ENCODE results near the gene ALDH16A1. TPM values are rescaled to one million over a fixed set of nuclear protein-coding genes. Genes with fewer than 3 reads are reported as not detected.

The ALDH16A1 gene
- total RNA-seq, 4 donors from 2014 or later = 33.9 to 70.5 (median 63.5) TPM

GRCh38 chr19:49502866-49503581 lies 50.0 kb downstream of the ALDH16A1 start:
- peak in 1 of 2 donors; percentile 30 for TF ChIP-seq EP300 (IDR thresholded peaks at IDR 0.05)
- peak; percentile 41 to 90 (median 61) for TF ChIP-seq CTCF (IDR thresholded peaks at IDR 0.05)
- no peak for TF ChIP-seq POLR2A (IDR thresholded peaks at IDR 0.05)
- Histone ChIP-seq H3K27ac (peak overlapping the region in 1 of 4 donors; percentile 55), H3K27me3 (no peaks in the 10 kb centered on the region), H3K4me3 (no peak overlapping the region), H3K9me3 (no peaks in the 10 kb centered on the region), H3K36me3 (peaks cover under 1 to 26% (median 21%) of the 10 kb centered on the region in 3 donors), H3K4me1 (peaks cover 1 to 51% (median 13%) of the 10 kb centered on the region in 4 donors)
- DNase-seq (ENCODE audit: low spot score in 2 of 2) = peak; percentile 32 to 48
- 39 to 45% methylated on average over 13 to 14 of the region's 14 CpGs for WGBS, 2 donors

- DNase-seq (ENCODE audit: low spot score in 2 of 2) = no peak
- H3K27ac ChIP-seq = peak overlapping the region in 1 of 4 donors; percentile 55
- H3K4me3 ChIP-seq = no peak overlapping the region
- H3K9me3 ChIP-seq = no peaks in the 10 kb centered on the region
- H3K36me3 ChIP-seq = peaks cover 0 to 20% (median 15%) of the 10 kb centered on the region in 3 donors
- H3K27me3 ChIP-seq = no peaks in the 10 kb centered on the region
- TF ChIP-seq CTCF (IDR thresholded peaks at IDR 0.05) (no peak), EP300 (IDR thresholded peaks at IDR 0.05) (no peak), POLR2A (IDR thresholded peaks at IDR 0.05) (no peak)
- WGBS, 2 donors = 79 to 82% methylated on average over 9 of the region's 9 CpGs
- peaks cover 0 to 46% (median 7%) of the 10 kb centered on the region in 4 donors for H3K4me1 ChIP-seq
Observed at GRCh38 chr19:49503582-49503962, 50.5 kb downstream of the ALDH16A1 start.

- peak in 1 of 2 donors; percentile 59 for DNase-seq (ENCODE audit: low spot score in 2 of 2)
- Histone ChIP-seq H3K4me1 (peaks cover 0 to 23% (median 7%) of the 10 kb centered on the region in 4 donors), H3K27me3 (no peaks in the 10 kb centered on the region), H3K9me3 (no peaks in the 10 kb centered on the region), H3K27ac (no peak overlapping the region), H3K36me3 (no peaks in the 10 kb centered on the region), H3K4me3 (no peak overlapping the region)
- WGBS, 2 donors = 32 to 40% methylated on average over 8 of the region's 8 CpGs
- peak; percentile 65 to 69 (median 66) for TF ChIP-seq CTCF (IDR thresholded peaks at IDR 0.05)
- no peak for TF ChIP-seq POLR2A (IDR thresholded peaks at IDR 0.05)
- no peak for TF ChIP-seq EP300 (IDR thresholded peaks at IDR 0.05)
Observed at GRCh38 chr19:49506575-49507105, 53.6 kb downstream of the ALDH16A1 start.

GRCh38 chr19:49507803-49508494 lies 54.9 kb downstream of the ALDH16A1 start:
- 76 to 77% methylated on average over 12 of the region's 12 CpGs for WGBS, 2 donors
- H3K27ac ChIP-seq = no peak overlapping the region
- no peaks in the 10 kb centered on the region for H3K27me3 ChIP-seq
- H3K4me1 ChIP-seq = peaks cover 0 to 27% (median 14%) of the 10 kb centered on the region in 4 donors
- no peak for TF ChIP-seq POLR2A (IDR thresholded peaks at IDR 0.05)
- no peaks in the 10 kb centered on the region for H3K36me3 ChIP-seq
- H3K9me3 ChIP-seq = no peaks in the 10 kb centered on the region
- DNase-seq (ENCODE audit: low spot score in 2 of 2) = no peak
- H3K4me3 ChIP-seq = no peak overlapping the region

GRCh38 chr19:49512970-49513745 lies 60.1 kb downstream of the ALDH16A1 start:
- H3K4me3 ChIP-seq = peak overlapping the region; percentile 68 to 98 (median 84)
- 1% methylated on average over 39 to 50 of the region's 50 CpGs for WGBS, 2 donors
- no peaks in the 10 kb centered on the region for H3K9me3 ChIP-seq
- H3K4me1 ChIP-seq = peaks cover 0 to 46% (median 17%) of the 10 kb centered on the region in 4 donors
- DNase-seq (ENCODE audit: low spot score in 2 of 2) = peak; percentile 46 to 54
- TF ChIP-seq EP300 (IDR thresholded peaks at IDR 0.05) (no peak), POLR2A (IDR thresholded peaks at IDR 0.05) (no peak), CTCF (IDR thresholded peaks at IDR 0.05) (no peak)
- no peaks in the 10 kb centered on the region for H3K27me3 ChIP-seq
- H3K27ac ChIP-seq = peak overlapping the region; percentile 93 to 96 (median 95)
- peaks cover 0 to 36% (median 0%) of the 10 kb centered on the region in 3 donors for H3K36me3 ChIP-seq
